H7 (cell line): ENCODE results near the gene UBA7. TPM values are rescaled to one million over a fixed set of nuclear protein-coding genes. Genes with fewer than 3 reads are reported as not detected.
"Not testable (repeated sequence)": the region's sequence is repeated elsewhere in the genome, so short reads cannot be mapped to it uniquely, and the experiment has no call there.

ENCODE experiments used
- DNase-seq: peaks from one replicate; pipeline ENCODE4 v3.0.0; 2012
- H3K27me3 ChIP-seq: 2 replicates; pipeline ENCODE4 v1.6.0; 2011; ENCODE audit warnings: mild to moderate bottlenecking, low read length; ENCODE audit not compliant: control insufficient read depth, insufficient read depth
- H3K36me3 ChIP-seq: replicated peaks from 2 replicates; pipeline ENCODE4 v1.5.1; 2011; ENCODE audit warnings: low read length; ENCODE audit not compliant: control insufficient read depth, insufficient read depth
- H3K4me3 ChIP-seq: 2 replicates; pipeline ENCODE4 v1.5.1; 2011; ENCODE audit warnings: low read depth, mild to moderate bottlenecking, control low read depth, low read length, moderate library complexity; ENCODE audit not compliant: insufficient read depth
- total RNA-seq: library from RNA; depleted of rRNA; stranded (reverse); fragments of >200 nt; shearing (Covaris generic); gene quantifications from 2 replicates; pipeline ENCODE4 v1.2.3, GENCODE V29; 2014

UBA7 gene
- total RNA-seq, 1 experiment from 2014 or later: 0.07 TPM

GRCh38 chr3:49831341-49831740, 17.6 kb upstream of the UBA7 start:
- Histone ChIP-seq H3K36me3 (peaks cover 27% of the 10 kb centered on the region), H3K4me3 (no peak overlapping the region), H3K27me3 (no peaks in the 10 kb centered on the region)
- DNase-seq: no peak

- Histone ChIP-seq H3K36me3 (peaks cover 20% of the 10 kb centered on the region), H3K4me3 (no peak overlapping the region), H3K27me3 (no peaks in the 10 kb centered on the region)
- no peak for DNase-seq
These were observed 12.3 kb upstream of the UBA7 start for GRCh38 chr3:49826016-49826415.

DNA sequence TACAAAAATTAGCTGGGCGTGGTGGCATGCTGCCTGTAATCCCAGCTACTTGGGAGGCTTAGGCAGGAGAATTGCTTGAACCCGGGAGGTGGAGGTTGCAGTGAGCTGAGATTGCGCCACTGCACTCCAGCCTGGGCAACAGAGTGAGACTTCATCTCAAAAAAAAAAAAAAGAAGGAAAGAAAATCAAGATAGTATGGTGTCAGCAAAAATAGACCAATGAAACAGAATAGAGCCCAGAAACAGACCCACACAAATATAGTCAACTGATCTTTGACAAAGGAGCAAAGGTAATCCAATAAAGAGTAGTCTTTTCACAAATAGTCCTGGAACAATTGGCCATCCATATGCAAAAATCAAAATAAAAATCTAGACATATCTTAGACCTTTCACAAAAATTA, 9.4 kb upstream of the UBA7 start:
- not testable (repeated sequence) for DNase-seq, H3K4me3 ChIP-seq

DNA sequence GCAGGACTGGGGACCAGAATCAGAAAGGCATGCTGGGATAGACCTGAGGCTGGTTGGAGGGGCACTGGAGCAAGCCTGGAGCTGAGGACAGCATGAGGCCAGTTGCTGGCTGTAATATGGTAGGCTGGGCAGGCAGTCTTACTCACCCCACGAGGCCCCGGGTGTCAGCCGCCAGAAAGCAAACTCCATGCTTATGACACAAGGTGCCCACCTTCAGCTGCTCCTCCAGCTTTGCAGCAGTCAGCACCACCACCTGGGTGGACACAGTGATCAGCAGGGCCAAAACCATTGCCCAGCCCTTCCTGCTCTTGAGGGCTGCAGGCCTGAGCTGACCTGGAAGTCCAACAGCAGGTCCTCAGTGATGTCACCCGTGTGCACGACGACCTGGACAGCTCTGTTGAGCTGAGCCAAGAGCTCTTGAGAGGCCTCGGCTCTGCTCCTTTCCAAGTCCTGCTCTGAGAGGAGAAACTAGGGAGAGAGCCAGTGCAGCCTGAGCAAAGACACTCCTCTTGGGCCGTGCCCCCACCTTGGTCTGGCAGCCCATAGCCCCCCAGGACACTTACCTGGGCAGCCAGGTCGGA, 747 bp downstream of the UBA7 start:
- H3K36me3 ChIP-seq: no peaks in the 10 kb centered on the region
- no peak overlapping the region for H3K4me3 ChIP-seq
- no peaks in the 10 kb centered on the region for H3K27me3 ChIP-seq
- peak; percentile 24 for DNase-seq

More for the DNA sequence above, 9.4 kb upstream of the UBA7 start:
- H3K27me3 ChIP-seq, H3K36me3 ChIP-seq: not testable (repeated sequence)

DNA sequence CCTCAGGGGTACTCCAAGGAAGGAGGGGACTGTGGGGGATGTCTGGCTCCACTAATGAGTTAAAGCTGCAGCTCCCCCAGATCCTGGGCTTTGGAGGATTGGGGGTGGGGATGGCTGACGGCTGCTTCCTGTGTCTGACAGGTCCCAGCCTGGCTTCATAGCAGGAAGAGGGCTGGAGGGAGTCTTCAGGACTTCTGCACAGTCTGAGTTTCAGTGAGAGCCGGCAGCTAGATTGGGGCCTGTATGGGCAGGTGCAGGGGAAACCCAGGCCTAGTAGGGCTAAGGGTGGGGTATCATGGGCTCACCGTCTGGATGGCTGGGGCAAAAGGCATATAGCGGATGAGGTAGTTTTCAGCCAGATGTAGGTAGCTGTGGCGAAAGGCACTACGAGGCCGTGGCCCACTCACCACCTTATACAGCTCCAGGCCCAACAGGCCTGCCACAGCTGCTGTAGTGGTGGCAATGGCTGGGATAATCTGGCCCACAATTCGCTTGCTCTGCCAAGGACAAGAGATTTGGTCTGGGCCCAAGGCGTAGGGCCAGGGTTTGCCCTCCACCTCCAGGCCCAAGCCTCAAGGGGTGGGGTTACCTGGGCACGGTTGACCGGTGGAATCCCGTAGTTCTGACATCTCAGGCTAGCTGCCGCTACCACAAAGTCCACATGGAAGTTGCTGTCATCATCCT, 6.2 kb downstream of the UBA7 start:
- Histone ChIP-seq H3K36me3 (no peaks in the 10 kb centered on the region), H3K4me3 (no peak overlapping the region), H3K27me3 (peaks cover 14% of the 10 kb centered on the region)
- DNase-seq: peak; percentile 17

DNA sequence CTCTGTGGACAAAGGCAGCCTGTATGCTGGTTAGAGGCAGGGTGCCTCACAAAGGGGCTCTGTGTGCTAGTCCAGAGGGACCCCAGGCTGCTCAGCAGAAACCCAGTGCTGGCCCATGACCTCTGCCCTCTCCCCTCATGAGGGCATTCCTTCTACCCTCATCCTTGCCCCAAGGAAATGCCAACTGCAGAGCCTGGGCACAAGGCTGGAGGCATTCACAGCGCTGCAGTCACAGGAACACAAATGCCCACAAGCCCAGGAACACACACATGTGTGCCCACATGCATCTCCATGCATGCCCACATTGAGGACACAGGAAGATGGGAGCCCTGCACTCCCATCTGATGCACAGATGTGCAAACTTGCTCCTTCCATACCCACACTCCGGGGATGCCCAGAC, 6.9 kb downstream of the UBA7 start:
- H3K4me3 ChIP-seq: no peak overlapping the region
- H3K36me3 ChIP-seq: no peaks in the 10 kb centered on the region
- DNase-seq: no peak
- peaks cover 15% of the 10 kb centered on the region for H3K27me3 ChIP-seq

DNA sequence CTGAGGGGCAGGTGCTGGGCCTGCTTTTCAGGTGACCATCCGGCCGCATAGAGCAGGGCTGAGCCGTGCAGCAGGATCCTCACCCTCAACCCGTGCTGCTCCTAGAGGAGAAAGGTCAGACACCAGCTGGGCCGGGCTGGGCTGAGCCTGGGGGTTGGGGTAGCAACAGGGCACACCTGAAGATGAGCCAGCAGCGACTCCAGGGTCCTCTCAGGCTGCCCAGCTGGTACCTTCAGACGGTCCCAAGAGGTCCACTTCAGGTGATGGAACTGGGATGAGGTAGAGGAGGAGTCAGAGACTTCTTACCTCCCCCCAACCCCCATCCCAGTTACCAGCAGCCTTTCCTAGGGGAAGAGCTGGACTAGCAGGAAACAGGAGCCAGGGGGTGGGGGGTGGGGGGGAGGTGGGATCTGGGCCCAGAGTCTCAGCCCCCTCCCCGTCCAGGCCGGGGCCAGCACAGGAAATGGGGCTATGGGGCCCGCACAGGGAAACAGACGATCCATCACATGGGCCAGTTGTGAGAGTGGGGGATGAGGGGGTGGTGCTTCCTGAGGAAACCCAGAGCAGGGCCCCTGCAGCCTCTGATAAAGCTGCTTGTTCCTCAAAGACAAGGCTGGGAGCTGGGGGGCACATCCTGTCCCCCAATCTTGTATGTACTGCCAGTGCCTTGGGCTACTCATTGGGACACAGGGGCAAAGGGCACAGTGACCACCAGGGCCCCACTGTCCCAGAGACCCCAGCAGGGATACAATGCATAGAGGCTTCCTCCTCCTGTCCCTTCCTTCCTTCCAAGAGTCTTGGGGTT, 7.7 kb downstream of the UBA7 start:
- DNase-seq: peak; percentile 72
- H3K36me3 ChIP-seq: no peaks in the 10 kb centered on the region

DNA sequence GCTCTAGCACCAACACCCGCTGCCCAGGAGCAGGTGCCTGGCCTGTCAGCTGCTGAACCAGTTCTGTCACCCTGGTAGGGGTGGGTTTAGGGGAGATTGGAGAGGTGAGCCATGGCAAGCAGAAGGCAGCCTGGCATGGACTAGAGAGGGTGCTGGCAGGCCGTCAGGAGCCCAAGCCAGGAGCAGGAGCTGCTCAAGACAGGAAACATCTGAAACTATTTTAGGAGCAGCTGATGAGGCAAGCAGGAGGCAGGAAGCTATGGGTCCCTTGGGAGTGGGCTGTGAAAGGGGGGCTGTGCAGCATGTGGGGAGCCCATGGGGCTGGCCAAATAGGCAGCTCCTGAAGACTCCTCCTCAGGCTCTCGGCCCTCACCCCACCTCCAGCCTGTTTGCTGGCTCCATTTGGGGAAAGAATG, 8.4 kb downstream of the UBA7 start:
- Histone ChIP-seq H3K36me3 (no peaks in the 10 kb centered on the region), H3K27me3 (peaks cover 17% of the 10 kb centered on the region), H3K4me3 (no peak overlapping the region)
- no peak for DNase-seq

More for the DNA sequence above, 7.7 kb downstream of the UBA7 start:
- H3K27me3 ChIP-seq: peaks cover 17% of the 10 kb centered on the region
- no peak overlapping the region for H3K4me3 ChIP-seq

DNA sequence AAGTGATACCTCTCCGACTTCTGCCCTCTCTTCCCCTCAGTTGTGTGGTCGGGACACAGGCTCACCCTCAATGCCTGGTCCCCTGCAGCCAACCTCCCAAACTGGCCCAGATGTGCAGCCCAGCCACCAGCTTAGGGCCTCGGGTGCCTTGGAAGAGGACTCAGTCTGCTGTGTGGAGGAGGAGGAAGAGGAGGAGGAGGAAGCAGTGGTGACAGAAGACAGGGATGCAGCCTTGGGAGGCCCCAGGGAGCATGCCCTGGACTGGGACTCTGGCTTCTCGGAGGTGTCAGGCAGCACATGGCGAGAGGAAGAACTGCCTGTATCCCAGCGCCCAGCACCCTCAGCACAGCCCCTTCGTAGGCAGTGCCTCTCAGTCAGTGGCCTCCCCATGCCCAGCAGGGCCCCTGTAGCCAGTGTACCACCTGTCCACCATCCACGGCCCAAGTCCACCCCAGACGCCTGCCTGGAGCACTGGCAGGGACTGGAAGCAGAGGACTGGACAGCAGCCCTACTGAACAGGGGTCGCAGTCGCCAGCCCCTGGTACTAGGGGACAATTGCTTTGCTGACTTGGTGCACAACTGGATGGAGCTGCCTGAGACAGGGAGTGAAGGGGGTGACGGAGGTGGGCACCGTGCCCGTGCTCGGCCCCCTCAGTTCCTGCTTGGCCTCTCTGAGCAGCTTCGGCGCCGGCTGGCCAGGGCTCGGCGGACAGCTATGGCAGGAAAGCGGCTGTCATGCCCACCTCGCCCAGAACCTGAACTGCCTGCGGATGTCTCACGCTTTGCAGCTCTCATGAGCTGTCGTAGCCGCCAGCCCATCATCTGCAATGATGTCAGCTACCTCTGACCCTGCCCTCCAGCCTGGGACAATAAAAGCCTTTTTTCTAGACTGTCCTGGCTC, 9.4 kb downstream of the UBA7 start:
- Histone ChIP-seq H3K36me3 (no peaks in the 10 kb centered on the region), H3K27me3 (peaks cover 17% of the 10 kb centered on the region), H3K4me3 (no peak overlapping the region)
- DNase-seq: peak; percentile 43

- no peaks in the 10 kb centered on the region for H3K36me3 ChIP-seq
- peak; percentile 89 for DNase-seq
- peaks cover 17% of the 10 kb centered on the region for H3K27me3 ChIP-seq
- peak overlapping the region; percentile 79 for H3K4me3 ChIP-seq
These were observed 10.2 kb downstream of the UBA7 start for GRCh38 chr3:49803465-49804140.

DNA sequence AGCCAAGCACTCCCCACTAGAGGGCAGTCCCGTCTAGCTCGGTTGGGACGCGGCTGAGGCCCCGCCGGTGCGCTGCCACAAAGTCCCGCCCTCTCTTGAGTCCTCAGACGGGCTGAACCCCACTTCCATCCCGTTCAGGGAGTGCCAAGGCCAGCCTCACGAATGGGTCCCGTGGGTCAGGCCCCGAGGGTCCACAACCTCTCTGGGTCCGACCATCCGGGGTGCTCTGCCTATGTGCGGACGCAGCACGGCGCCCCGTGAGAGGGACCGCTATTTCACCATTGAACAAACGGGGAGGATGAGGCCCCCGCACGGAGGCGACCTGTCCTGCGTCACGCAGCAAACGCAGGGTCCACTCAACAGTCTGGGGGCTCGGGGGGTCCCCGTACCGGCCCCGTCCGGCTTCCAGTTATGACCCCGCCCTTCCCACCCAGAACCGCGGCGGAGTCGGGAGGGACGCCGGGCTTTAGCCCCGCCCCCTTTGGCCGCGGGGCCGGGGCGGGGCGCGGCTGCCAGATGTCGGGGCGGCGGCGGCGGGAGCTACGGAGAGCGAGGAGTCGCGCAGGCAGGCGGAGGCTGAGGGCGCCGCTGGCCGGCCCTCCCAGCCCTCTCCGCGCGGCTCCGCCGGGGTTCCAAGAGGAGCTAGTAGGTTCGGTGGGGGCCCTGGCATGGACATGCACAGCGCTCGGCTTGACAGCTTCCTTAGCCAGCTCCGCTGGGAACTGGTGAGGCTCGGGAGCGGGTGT, 10.9 kb downstream of the UBA7 start, which contains the start of gene INKA1:
TSS of gene INKA1 (plus strand) at position 543 of the 746 bp plus-strand sequence. CDS start at position 675, 132 bp downstream.
- H3K4me3 ChIP-seq: peak within 1 kb of the TSS; percentile 79
- H3K36me3 ChIP-seq: no peaks in the 10 kb centered on the region
- peaks cover 17% of the 10 kb centered on the region for H3K27me3 ChIP-seq
- peak; percentile 97 for DNase-seq

- DNase-seq: peak; percentile 31
- H3K36me3 ChIP-seq: no peaks in the 10 kb centered on the region
- H3K27me3 ChIP-seq: peaks cover 17% of the 10 kb centered on the region
These were observed 12.6 kb downstream of the UBA7 start for GRCh38 chr3:49801160-49801559.

DNA sequence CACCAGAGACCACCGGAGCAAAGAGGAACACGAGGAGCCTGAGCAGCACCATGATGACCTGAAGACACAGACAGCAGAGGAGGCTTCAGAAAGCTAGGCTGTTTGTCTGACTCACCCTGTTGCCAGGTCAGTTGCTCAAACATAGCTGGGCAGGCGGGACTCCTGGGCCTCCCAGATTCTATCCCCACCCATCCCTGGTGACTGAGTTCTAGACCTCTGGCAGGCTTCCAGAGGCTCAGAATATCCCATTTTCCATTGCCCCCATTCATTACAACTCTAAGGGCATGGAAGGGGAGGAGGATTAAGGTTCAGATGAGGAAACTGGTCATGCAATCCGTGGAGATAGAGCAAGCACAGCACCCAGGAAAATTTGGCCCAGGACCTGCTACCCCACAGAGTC, 14.0 kb downstream of the UBA7 start, which contains the start of gene CDHR4:
TSS of gene CDHR4 (minus strand) at position 113 of the 400 bp plus-strand sequence. CDS start at position 52, 61 bp downstream.
- Histone ChIP-seq H3K27me3 (peaks cover 17% of the 10 kb centered on the region), H3K36me3 (no peaks in the 10 kb centered on the region), H3K4me3 (no peak within 1 kb of the TSS)
- DNase-seq: peak; percentile 20

More at GRCh38 chr3:49801160-49801559, 12.6 kb downstream of the UBA7 start:
- no peak overlapping the region for H3K4me3 ChIP-seq
